Pons (tissue), 1 donor: ENCODE measurements around the gene CENPO.
"Not testable (repeated sequence)": the region's sequence is repeated elsewhere in the genome, so short reads cannot be mapped to it uniquely, and the experiment has no call there.

ENCODE experiments used
- DNase-seq: peaks from one replicate; pipeline ENCODE4 v3.0.0-alpha.2; 2016; ENCODE audit warnings: low spot score

The CENPO gene

GRCh38 chr2:24788816-24789215 is 4.4 kb upstream of the CENPO start:
- DNase-seq, result no peak

- DNase-seq, result no peak
Observed at GRCh38 chr2:24791452-24791851, 1.8 kb upstream of the CENPO start.

- DNase-seq, result peak; percentile 14
Observed at GRCh38 chr2:24792542-24792873, 717 bp upstream of the CENPO start.

DNA sequence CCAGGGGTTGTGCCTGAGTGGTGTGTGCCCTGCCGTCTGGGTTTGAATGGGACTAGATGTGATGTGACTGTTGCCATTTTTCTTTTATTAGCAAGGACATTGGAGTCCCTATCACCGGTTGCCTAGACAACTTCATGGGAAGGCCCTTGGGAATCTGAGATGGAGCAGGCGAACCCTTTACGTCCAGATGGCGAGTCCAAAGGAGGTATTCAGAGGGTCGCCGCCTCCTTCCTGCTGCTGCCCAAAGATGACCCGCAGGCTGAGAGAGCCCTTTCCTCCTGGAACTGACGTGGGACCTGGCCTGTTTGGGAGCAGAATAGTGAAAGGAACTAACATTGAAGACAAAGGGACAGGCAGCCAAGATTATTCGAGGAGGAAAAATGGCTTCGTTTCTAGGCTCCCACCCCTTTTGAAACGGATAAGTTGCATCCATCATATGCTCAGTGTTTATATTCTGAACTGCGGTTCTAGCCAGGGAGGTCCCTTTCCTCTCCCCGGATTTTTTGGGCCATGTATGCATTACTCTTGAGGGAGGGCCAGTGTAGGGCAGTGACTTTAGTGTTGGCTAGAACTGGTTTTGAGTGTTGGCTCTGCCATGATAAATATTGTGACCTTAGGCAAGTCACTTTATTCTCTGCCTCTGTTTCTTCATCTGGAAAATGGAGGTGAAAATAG is 673 bp downstream of the CENPO start:
- DNase-seq, result no peak

DNA sequence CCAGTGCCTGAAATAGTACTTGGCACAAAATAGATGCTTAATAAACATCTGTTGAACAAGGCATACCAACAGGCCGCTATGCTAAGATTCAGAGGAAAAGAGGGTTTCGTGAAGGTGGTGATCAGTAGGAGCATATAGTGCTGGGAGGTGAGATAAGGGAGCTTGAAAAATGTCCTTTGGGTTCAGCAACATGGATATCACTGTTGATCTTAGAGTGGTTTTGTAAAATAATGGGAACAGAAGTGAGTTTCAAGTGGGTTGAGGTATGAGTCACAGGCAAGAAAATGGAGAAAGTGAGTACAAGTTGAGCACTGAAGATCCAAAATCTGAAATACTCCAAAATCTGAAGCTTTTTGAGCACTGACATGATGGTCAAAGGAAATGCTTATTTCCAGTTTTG is 4.4 kb downstream of the CENPO start:
- DNase-seq, result no peak

DNA sequence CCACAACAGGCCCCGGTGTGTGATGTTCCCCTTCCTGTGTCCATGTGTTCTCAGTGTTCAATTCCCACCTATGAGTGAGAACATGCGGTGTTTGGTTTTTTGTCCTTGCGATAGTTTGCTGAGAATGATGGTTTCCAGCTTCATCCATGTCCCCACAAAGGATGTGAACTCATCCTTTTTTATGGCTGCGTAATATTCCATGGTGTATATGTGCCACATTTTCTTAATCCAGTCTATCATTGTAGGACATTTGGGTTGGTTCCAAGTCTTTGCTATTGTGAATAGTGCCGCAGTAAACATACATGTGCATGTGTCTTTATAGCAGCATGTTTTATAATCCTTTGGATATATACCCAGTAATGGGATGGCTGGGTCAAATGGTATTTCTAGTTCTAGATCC is 7.3 kb downstream of the CENPO start:
- DNase-seq, result not testable (repeated sequence)

- DNase-seq, result not testable (repeated sequence)
Observed at GRCh38 chr2:24805811-24806660, 12.8 kb downstream of the CENPO start.

DNA sequence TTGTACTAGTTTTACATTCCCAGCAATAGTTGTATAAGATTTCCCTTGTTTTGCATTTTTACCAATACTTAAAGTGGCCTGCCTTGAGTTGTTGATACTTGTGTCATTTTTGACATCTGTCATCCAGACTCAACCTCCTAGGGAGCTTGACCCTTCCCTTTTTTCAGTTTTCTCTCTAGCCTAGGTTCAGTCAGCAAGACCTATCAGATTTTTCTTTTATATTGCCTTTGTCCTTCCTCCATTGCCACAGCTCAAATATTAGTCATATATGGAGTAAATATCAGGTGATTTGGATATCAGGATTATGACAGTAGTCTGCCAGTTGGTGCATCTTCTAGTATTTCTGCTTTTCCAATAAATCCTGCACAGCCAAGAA is 13.4 kb downstream of the CENPO start:
- no peak for DNase-seq

- no peak for DNase-seq
Observed at GRCh38 chr2:24809316-24810007, 16.2 kb downstream of the CENPO start.

DNA sequence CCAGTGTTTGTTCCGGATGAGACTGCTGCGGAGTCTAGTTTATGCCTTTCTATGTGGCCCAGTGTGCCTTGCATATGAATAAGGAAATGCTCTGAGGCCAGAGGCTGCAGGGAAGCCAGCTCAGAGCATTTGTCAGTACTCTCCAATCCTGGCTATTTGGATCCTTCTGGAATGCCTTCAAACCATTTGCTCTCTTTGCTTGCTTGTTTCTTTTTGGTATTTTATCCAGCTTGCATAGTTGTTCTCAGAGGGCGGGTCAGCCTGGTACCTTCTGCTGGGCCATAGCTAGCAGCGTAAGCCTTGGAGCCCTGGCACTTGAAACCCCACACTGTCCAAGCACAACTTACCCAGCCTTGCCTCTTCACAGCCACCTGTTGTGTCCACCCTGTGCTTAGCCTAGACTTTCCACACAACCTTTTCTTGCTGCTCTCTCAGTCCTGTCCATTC is 20.5 kb downstream of the CENPO start:
- peak; percentile 66 for DNase-seq

DNA sequence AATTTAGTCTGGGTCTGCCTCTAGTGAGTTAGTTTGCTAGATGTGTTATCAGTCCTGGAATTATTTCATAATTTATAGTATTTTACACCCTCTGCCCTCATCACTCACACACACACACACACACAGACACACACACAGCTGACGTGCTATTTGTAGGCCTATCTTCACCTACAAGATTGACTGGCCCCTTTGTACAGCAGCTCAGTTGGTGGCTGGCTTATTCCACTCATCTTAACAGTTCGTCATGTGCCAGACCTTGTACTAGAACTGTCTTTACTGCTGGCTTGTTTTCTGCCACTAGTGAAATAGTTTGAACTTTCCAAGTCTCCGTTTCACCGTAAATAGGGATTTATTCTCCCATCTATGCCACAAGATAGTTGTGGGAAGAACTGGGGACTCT is 21.3 kb downstream of the CENPO start:
- no peak for DNase-seq

DNA sequence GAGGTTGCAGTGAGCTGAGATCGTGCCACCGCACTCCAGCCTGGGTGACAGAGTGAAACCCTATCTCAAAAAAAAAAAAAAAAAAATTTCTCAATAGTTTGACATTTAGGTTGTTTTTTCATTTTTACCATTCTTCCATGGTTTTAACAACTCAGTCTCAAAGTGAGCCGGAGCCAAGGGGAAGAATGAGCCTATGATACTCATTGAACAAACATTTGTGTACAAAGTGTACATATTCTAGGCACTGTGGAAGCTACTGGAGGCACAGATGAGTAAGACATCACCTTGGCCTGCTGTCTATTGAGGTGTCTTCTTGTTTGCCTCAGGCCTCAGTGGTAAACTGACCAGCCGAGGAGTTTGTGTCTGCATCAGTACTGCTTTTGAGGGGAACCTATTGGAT is 21.9 kb downstream of the CENPO start:
- DNase-seq, result no peak

- DNase-seq, result no peak
Observed at GRCh38 chr2:24816404-24816803, 23.2 kb downstream of the CENPO start.

- no peak for DNase-seq
Observed at GRCh38 chr2:24816884-24817283, 23.7 kb downstream of the CENPO start.

DNA sequence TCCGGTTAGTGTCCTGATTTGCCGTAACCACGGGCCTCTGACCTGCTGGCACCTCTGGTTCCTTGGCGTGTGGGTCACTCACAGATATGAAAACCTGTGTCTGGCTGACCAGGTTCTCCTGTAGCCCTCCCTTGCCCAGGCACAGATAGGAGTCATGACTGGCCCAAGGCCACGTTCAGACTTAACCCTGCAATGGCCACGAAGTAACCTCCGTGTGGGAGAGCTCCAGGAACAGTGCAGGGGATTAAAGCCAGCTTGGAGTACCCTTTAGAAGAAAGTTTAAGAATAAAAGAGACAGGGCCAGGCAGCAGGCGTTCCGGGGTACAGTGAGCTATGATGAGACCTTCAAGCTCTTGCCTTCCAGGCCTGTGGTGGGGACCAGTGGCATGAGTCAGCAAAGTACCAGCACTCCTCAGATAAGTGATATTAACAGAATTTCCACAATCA is 25.5 kb downstream of the CENPO start:
- no peak for DNase-seq

DNA sequence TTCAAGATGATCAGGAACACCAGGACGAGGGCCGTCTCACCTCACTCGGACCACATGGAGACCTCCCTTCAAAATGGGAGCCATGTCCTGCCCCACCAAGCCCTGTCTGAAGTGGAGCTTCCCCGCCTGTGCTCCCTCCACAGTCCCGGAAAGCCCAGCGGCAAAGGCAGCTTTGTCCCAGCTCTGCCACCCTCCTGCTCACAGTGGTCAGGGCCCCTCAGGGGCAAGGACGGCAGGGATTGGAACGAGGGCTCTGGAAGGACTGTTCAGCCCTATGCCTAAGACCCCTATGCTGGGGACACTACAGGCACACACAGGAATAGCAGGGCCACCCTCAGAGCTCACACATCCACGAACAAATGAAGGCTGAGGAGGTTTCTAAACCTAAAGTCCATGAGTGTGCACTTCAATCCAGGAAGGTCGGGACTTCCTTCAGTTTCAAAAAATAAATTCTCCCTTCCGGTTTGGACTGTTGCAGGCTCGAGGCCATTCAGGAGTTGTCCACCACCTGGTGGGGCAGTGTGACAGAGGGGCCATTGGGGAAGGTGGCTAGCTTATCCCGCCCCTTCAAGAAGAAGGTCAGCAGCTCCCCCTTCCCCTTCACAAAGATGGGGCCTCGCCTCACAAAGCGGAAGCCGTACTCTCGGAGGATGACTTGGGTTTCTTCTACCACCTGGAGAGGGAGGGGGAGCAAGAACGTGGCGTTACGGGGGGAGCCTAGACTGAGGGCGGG is 26.4 kb downstream of the CENPO start:
- DNase-seq, result no peak

GRCh38 chr2:24820175-24820513 is 26.9 kb downstream of the CENPO start:
- DNase-seq, result no peak

DNA sequence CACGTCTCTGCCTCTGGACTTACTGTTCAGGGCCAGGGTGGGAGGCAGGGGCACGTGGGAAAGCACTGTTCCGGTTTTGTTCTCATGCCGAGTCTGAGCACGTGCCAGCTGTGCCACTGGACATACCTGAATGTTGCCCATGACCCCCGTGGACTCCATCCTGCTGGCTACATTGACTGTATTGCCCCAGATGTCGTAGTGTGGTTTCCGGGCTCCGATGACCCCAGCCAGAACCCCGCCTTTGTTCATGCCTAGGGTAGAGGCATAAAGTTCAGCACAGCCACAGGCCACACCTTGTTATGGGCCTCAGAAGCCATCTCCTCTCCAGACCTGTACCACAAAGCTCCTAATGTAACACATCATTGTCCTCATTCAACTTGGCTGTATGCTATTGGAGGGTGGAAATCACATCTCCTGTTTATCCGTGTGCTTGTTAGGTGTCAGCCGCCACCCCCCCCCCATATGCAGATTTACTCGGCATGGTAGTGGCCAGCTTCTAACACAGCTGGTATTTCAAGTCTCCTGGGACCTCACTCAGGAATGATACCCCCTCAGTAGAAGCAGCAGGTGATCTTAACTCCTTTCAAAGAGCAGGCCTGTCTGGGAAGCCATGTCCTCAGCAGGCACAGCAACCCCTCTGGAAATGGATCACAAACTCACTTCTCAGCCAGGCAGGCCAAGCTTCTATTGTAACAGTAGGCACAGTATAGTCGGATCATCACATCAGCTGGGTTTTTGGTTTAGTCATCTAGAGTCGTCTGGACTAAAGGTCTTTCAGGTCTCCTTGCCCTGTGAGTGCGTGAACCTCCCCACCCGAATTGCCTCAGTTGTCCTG is 27.6 kb downstream of the CENPO start:
- DNase-seq, result no peak

DNA sequence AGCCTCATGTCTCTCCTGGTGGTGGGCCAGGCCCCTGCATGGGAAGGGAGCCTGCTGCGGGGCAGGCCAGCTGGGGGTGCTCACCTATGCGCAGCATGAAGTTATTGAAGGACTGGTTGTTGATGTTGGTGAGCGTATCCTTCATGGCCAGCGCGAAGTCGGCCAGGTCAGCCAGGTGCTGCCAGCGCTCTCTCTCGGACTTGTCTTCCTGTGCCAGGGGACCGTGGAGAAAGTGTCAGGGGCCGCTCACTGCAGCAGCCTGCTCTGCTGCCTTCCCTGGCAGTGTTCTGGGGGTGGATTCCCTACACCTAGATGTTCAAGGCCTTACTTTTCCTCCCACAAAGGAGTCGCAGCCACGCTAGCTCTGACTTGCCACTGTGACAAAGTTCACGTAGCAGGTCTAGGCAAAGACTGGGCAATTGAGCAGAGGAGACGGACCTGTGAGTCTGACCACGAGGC is 28.2 kb downstream of the CENPO start:
- no peak for DNase-seq

DNA sequence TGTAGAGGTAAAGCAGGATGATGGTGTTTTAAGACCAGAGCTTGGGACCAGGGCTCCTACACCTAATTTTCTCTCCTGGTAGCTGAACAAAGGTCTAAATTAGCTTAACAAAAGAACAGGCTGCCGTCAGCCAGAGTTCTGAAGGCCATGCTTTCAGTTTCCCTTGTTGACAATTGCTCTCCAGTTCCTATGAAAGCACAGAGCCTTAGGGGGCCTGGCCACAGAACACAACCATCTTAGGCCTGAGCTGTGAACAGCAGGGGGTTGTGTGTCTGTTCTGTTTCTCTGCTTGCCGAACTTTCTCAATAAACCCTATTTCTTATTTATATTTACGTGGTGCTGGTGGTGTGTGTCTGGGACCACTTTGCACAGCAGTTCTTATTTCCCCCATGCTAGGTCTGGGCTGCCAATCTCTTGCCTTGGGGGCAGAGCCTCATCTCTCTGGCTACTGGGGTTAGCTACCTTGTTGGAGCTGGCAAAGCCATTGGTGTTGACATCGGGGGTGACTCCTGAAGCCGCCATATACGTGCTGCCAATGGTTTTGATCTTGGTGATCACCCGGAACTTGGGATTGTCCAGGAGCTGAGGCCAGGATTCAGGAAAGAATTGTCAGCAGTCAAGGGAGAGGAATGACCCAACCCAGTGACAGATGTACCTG is 29.0 kb downstream of the CENPO start:
- DNase-seq, result no peak

GRCh38 chr2:24824071-24824588 is 30.9 kb downstream of the CENPO start:
- no peak for DNase-seq
